Gastrocnemius medialis (tissue), 4 donors: ENCODE results near the gene LCE2B. TPM values are rescaled to one million over a fixed set of nuclear protein-coding genes. Genes with fewer than 3 reads are reported as not detected.

Source experiments
- ATAC-seq, 2 donors: fragments of 150-250 bp; one replicate each; pipeline ENCODE4 v1.9.1; 2016
- DNase-seq, 2 donors: peaks; one replicate each; pipeline ENCODE4 v3.0.0-alpha.2; 2019
- H3K27ac ChIP-seq, 4 donors: fragments of 200-600 bp; sonication (generic); 1 replicate in 1 of 4; 2 replicates in 3 of 4; pipeline ENCODE4 v1.5.1; 2016 to 2018; ENCODE audit warnings: mild to moderate bottlenecking in 2 of 4, moderate library complexity in 1 of 4
- H3K27me3 ChIP-seq, 3 donors: fragments of 200-600 bp; sonication (generic) in 2 of 3; 1 replicate in 1 of 3; 2 replicates in 2 of 3; pipeline versions ENCODE4 v1.5.1 to v1.6.0; 2016 to 2019; ENCODE audit warnings: mild to moderate bottlenecking in 1 of 3, moderate library complexity in 1 of 3
- H3K36me3 ChIP-seq, 2 donors: fragments of 200-600 bp; sonication (generic) in 1 of 2; one replicate each; pipeline ENCODE4 v1.5.1; 2017 to 2018
- H3K4me1 ChIP-seq, 2 donors: fragments of 200-600 bp; sonication (generic) in 1 of 2; one replicate each; pipeline ENCODE4 v1.5.1; 2016 to 2017; ENCODE audit warnings: mild to moderate bottlenecking in 2 of 2
- H3K4me3 ChIP-seq, 4 donors: fragments of 200-600 bp; sonication (generic) in 3 of 4; 1 replicate in 1 of 4; 2 replicates in 3 of 4; pipeline ENCODE4 v1.5.1; 2016 to 2019; ENCODE audit warnings: mild to moderate bottlenecking in 2 of 4
- H3K9me3 ChIP-seq, 3 donors: fragments of 200-600 bp; sonication (generic) in 2 of 3; 1 replicate in 1 of 3; 2 replicates in 2 of 3; pipeline ENCODE4 v1.5.1; 2016 to 2019
- POLR2A ChIP-seq, 2 donors: fragments of 450-650 bp; IDR thresholded peaks; one replicate each; pipeline ENCODE4 v1.6.1; 2017; ENCODE audit warnings: antibody characterized with exemption in 2 of 2, mild to moderate bottlenecking in 2 of 2, moderate library complexity in 2 of 2
- in situ Hi-C, 4 donors: fragments of 200-750 bp; cut with MboI; loops; one replicate each; pipeline versions ENCODE4 v1.15.0 to v1.8.0; 2017; ENCODE audit warnings: low sequenced_read_pairs in 4 of 4
- intact Hi-C: fragments of 100-400 bp; cut with DNase I; formaldehyde crosslinking; loops from one replicate; pipeline ENCODE4 v1.15.1; 2023; ENCODE audit warnings: low total_unique reads
- total RNA-seq, 4 donors: library from RNA; depleted of rRNA; stranded (reverse); fragments of >200 nt; gene quantifications; one replicate each; pipeline versions ENCODE4 v1.1.0 to v1.2.3, GENCODE V29; 2016
- TF ChIP-seq, protein P1 (sequence below), 5 experiments: fragments of 450-650 bp in 3 of 5; fragments of 200-600 bp in 2 of 5; sonication (generic) in 2 of 5; IDR thresholded peaks in 4 of 5; conservative IDR thresholded peaks in 1 of 5; 1 replicate in 4 of 5; 2 replicates in 1 of 5; pipeline ENCODE4 v1.5.1; 2016 to 2019; ENCODE audit warnings: antibody characterized with exemption in 5 of 5, mild to moderate bottlenecking in 3 of 5, moderate library complexity in 3 of 5

The LCE2B gene
- total RNA-seq, 4 donors from 2014 or later: not detected

DNA sequence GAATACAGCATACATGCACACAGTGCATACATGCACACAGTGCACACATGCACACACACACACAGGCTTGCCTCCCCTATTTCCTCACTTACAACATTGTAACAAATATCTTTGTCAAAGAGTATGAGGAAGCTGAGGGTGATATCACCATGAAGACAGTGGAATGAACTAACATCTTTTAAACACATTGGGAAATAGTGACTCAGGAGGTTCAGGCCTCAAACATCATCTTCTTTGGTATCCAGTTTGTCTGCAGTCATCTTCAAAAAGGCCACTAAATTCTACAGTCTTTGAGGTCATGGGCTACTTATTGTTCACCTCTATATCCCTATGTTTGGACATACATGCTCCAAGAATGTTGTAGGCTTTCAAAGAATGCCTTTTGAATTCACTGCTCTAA lies 2.1 kb upstream of the LCE2B start:
- Histone ChIP-seq H3K27ac (no peak overlapping the region), H3K36me3 (no peaks in the 10 kb centered on the region), H3K27me3 (no peaks in the 10 kb centered on the region), H3K4me1 (no peaks in the 10 kb centered on the region), H3K9me3 (no peaks in the 10 kb centered on the region), H3K4me3 (no peak overlapping the region)
- intact Hi-C loops (no loop called here), in situ Hi-C loops (no loop called here)
- TF ChIP-seq, protein P1, sequence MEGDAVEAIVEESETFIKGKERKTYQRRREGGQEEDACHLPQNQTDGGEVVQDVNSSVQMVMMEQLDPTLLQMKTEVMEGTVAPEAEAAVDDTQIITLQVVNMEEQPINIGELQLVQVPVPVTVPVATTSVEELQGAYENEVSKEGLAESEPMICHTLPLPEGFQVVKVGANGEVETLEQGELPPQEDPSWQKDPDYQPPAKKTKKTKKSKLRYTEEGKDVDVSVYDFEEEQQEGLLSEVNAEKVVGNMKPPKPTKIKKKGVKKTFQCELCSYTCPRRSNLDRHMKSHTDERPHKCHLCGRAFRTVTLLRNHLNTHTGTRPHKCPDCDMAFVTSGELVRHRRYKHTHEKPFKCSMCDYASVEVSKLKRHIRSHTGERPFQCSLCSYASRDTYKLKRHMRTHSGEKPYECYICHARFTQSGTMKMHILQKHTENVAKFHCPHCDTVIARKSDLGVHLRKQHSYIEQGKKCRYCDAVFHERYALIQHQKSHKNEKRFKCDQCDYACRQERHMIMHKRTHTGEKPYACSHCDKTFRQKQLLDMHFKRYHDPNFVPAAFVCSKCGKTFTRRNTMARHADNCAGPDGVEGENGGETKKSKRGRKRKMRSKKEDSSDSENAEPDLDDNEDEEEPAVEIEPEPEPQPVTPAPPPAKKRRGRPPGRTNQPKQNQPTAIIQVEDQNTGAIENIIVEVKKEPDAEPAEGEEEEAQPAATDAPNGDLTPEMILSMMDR (IDR thresholded peaks at IDR 0.05 in 4 of 5, conservative IDR thresholded peaks at IDR 0.05 in 1 of 5): no peak
- no peak for TF ChIP-seq POLR2A (IDR thresholded peaks at IDR 0.05)
- DNase-seq (no peak), ATAC-seq (no peak)

DNA sequence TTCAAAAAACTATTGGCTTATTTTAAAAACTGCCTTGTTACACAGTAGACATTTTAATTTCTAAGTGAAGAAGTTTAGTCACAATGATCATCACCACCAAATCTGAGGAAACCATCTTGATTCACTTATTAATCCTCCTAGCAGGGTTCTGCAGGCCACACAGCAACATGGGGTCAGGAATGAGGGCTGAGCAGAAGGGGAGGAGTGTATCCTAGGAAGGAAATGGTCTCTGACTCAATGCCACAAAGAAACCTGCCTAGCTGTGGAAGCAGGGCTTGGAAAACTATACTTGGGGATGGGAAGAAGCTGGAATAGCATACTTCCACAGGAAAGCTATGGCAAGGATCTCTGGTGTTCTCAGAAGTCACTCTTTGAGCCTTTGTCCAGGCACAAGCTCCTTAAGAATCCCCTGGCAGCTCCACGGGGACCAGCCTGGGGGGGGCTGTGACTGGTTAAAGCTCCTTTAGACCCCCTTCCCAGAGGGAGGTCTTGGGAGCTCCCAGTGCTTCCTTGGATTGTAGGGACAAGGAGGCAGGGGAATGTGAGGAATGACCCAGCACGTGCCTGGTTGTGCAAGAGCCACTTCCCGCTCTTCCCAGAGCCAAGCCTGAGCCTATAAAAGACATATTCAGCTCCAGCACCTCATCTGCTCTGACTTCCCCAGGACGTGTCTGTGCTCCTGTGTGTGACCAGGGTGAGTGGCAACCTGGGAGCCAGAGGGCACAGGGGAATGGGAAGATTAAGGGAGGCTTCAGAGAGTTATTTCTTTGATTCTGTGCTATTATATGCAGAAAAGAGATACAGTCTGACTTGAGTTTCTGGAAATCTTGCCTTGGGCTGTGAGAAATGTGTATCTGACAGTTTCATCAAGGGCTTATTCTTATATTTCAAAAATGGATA lies 12.0 kb downstream of the LCE2B start, which contains the start of gene LCE2A:
TSS of gene LCE2A (plus strand) at position 645 of the 900 bp plus-strand sequence. CDS start 557 bp downstream, outside the sequence.
- H3K27ac ChIP-seq: no peak within 1 kb of the TSS
- H3K27me3 ChIP-seq: no peaks in the 10 kb centered on the region
- no peaks in the 10 kb centered on the region for H3K9me3 ChIP-seq
- H3K4me3 ChIP-seq: no peak within 1 kb of the TSS
- intact Hi-C loops (no loop called here), in situ Hi-C loops (no loop called here)
- ATAC-seq (no peak), DNase-seq (no peak)
- H3K36me3 ChIP-seq: no peaks in the 10 kb centered on the region
- no peaks in the 10 kb centered on the region for H3K4me1 ChIP-seq
- TF ChIP-seq POLR2A (IDR thresholded peaks at IDR 0.05): no peak
- TF ChIP-seq, protein P1 (IDR thresholded peaks at IDR 0.05 in 4 of 5, conservative IDR thresholded peaks at IDR 0.05 in 1 of 5): no peak

DNA sequence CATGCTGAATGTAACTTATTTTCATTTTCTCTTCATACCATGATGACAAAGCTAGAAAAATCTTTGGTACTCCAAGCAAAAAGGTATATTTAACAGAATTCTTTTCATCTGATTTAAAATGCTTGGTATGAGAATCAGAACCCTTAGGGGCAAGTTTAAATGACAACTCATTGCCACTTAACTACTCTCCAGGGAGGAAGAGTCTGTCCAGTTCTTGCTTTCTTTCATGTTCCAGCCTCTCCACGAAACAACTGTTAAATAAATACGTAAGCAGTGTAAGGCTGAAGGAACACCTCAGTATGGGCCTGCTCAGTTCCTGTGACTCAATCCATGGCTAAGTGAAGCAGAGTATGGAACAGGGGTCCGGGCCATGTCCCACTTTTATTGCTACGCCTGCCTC lies 13.8 kb downstream of the LCE2B start:
- ATAC-seq (no peak), DNase-seq (no peak)
- in situ Hi-C loops (no loop called here), intact Hi-C loops (no loop called here)
- no peak overlapping the region for H3K4me3 ChIP-seq
- TF ChIP-seq, protein P1 (IDR thresholded peaks at IDR 0.05 in 4 of 5, conservative IDR thresholded peaks at IDR 0.05 in 1 of 5): no peak
- no peak for TF ChIP-seq POLR2A (IDR thresholded peaks at IDR 0.05)
- H3K27me3 ChIP-seq: no peaks in the 10 kb centered on the region
- H3K36me3 ChIP-seq: no peaks in the 10 kb centered on the region
- no peaks in the 10 kb centered on the region for H3K9me3 ChIP-seq
- H3K27ac ChIP-seq: no peak overlapping the region
- H3K4me1 ChIP-seq: no peaks in the 10 kb centered on the region

DNA sequence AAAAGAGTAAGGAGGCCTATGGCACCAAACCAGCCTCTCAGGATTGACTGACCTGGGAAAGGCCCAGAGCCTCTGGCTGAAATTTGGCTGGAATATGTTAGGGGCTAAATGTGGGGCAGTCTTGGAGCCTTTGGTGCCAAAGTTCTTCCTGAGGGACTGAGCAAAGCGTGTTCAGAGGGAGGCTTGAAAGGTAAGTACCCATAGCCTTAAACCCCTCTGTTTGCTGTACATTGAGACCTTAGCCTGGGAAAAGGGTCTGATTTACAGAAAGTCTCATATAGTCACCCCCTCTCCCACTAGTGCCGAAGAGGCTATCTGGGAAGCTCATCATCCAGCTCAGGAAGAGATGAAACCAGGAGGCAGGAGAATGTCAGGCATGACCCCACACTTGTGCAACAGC lies 21.9 kb downstream of the LCE2B start, which contains the start of gene LCE4A:
TSS of gene LCE4A (plus strand) at position 301 of the 400 bp plus-strand sequence. CDS start 916 bp downstream, outside the sequence.
- Histone ChIP-seq H3K4me1 (no peaks in the 10 kb centered on the region), H3K4me3 (no peak within 1 kb of the TSS), H3K36me3 (no peaks in the 10 kb centered on the region), H3K27me3 (no peaks in the 10 kb centered on the region), H3K9me3 (no peaks in the 10 kb centered on the region), H3K27ac (no peak within 1 kb of the TSS)
- no peak for ATAC-seq
- intact Hi-C loops (no loop called here), in situ Hi-C loops (no loop called here)
- TF ChIP-seq, protein P1 (IDR thresholded peaks at IDR 0.05 in 4 of 5, conservative IDR thresholded peaks at IDR 0.05 in 1 of 5): no peak
- TF ChIP-seq POLR2A (IDR thresholded peaks at IDR 0.05): no peak
- DNase-seq: no peak
